GM21619 (cell line): Measurements from ENCODE around the gene MGAT1.
"Not testable (repeated sequence)": the region's sequence is repeated elsewhere in the genome, so short reads cannot be mapped to it uniquely, and the experiment has no call there.

Experiments used
- ATAC-seq: cut with Tn5 transposase; IDR thresholded peaks from one replicate; pipeline ENCODE4 v1.9.1; 2021; ENCODE audit not compliant: unreplicated experiment

Gene MGAT1

DNA sequence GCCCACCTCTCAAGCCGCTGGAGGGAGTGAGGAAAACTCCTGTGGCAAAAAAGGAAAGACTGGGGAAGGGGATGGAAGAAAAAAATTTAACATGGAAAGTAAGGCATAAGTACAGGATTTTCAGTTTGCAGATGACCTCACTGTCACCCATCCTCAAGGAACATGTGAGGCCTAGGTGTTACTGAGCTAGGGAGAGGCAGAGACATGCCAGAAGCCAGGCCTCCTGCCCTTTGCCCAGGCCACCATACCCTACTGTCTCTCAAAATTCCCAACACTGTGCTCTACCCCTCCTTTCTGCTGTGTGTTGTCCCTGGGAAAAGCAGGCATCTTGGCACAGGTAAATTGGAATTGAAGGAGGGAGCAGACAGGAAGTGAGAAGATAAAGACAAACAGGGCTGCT lies 4.4 kb upstream of the MGAT1 start:
- no peak for ATAC-seq

GRCh38 chr5:180806351-180807011 lies 3.9 kb upstream of the MGAT1 start:
- no peak for ATAC-seq

GRCh38 chr5:180804129-180804618 lies 1.6 kb upstream of the MGAT1 start:
- ATAC-seq, result peak; percentile 2

GRCh38 chr5:180803181-180804128 lies 849 bp upstream of the MGAT1 start:
- peak; percentile 60 for ATAC-seq

GRCh38 chr5:180801596-180802324 lies 846 bp downstream of the MGAT1 start:
- no peak for ATAC-seq

DNA sequence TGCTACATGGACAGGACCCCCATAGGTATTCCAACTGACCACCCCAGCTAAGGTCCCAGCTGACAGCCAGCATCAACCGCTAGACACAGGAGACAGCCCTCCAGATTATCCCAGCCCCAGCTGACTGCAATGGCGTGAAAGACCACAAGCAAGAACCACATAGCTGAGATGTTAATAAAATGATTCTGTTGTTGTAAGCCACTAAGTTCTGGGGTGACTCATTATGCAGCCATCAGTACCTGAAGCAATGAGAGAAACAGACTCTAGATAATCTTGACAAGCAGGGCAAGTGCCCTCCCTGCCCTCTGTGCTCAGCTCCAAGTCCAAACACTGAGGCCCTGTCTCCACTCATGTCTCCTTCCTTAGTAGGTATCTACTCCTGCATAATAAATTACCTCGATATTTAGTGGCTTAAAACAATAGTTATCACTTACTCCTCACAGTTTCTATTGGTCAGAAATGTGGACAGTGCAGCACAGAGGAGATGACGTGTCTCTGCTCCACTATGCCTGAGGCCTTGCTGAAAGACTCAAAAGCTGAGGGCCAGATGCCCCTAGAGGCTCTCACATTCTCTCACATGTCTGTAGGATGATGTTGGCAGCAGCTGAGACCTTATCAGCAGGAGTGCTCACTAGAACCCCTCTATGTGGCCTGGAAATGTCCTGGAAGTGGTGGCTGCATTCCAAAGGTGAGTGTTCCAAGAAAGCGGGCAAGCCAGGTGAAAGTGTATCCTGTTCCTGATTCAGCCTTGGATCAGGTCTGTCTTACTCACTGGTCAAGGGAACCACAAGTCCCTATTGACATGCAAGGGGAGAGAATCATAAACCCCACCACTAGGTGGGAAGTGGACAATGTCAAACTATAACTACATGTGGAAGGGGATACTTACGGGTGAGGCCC lies 2.5 kb downstream of the MGAT1 start:
- no peak for ATAC-seq

DNA sequence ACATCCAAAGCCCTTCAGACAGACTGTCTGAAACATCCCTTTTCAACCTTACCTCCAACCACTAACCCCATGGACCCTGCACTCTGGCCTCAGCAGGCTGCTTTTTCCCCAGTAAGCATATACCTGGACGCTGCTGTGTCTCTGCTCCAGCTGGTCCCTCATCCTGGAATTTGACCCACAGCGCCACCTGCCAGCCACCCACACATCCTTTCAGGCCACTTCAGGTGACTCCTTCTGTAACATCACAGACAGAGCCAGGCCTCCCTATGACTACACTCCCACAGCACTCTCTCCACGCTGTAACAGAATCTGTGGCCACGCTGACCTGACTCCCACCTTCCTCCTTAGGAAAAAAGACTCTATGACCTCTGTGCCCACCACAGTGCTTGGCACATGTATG lies 3.4 kb downstream of the MGAT1 start:
- no peak for ATAC-seq

DNA sequence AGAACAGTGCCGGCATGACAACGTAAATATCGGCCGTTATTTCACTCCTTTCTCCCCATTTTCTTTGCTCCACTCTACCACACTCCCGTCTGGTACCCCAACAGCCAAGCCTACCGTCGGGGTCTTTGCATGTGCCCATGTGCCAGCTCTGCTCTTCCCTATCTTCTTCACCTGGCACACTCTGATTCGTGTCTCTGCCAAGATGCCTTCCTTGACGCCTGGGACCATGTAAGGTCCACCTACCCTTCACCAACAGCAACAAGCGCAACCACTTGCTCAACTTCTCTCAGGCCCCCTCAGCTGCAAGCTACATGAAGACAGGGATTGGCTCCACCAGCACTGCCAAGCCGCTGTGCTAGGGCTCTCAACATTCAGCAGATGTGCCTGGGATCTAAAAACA lies 4.4 kb downstream of the MGAT1 start:
- no peak for ATAC-seq

DNA sequence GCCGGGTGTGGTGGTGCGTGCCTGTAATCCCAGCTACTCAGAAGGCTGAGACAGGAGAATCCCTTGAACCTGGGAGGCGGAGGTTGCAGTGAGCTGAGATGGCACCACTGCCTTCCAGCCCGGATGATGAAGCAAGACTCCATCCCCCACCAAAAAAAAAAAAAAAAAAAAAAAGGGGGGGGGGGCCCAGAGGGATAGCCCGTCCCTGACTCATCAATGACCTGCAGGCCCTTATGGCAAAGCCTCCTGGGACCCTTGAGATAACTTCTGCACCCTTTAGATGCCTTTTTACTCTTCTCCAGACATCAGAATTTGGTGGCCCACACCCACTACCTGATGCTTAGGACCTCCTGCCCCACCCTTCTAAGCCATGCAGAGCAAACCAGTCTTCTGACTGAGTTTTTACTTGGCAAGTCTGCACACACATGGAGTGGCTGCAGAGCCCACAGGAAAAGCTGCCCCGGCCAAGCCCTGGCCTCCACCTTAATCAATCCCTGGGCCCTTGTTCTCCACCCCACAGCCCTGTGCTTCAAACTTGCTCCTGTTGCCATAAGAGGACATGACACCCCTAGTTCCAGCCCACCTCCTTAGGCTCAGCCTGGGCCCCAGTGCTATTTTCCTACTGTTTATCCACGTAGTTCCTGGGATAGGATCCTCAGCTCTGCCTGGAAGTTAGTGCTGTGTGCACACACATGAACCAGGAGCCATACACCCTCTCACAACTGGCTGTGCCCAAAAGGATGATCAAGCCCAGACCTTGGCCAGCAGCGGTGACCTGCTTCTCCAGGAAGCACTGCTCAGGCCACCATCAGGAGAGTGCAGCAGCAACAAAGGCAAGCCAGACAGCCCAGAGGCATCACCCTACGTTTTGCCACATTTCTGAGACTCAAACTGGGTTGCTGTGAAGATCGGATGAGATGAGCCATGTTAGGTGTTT lies 5.1 kb downstream of the MGAT1 start:
- ATAC-seq, result no peak

- ATAC-seq, result no peak
These were observed 6.8 kb downstream of the MGAT1 start for GRCh38 chr5:180795771-180796313.

DNA sequence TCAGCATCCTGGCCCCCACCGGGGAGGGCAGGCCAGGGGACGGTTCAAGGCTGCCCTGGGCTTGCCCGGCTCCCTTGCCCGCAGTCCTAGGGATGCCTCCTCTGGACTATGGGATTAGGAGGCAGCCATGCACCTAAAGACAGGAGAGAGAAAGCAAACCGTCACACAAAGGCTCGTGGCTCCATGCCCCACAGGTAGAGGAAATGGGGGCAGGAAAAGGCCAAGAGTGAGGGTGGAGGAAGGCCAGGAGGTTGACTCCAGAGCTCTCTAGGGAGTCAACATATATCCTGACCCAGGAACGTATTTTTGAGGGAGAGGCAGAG lies 9.7 kb downstream of the MGAT1 start:
- ATAC-seq, result no peak

DNA sequence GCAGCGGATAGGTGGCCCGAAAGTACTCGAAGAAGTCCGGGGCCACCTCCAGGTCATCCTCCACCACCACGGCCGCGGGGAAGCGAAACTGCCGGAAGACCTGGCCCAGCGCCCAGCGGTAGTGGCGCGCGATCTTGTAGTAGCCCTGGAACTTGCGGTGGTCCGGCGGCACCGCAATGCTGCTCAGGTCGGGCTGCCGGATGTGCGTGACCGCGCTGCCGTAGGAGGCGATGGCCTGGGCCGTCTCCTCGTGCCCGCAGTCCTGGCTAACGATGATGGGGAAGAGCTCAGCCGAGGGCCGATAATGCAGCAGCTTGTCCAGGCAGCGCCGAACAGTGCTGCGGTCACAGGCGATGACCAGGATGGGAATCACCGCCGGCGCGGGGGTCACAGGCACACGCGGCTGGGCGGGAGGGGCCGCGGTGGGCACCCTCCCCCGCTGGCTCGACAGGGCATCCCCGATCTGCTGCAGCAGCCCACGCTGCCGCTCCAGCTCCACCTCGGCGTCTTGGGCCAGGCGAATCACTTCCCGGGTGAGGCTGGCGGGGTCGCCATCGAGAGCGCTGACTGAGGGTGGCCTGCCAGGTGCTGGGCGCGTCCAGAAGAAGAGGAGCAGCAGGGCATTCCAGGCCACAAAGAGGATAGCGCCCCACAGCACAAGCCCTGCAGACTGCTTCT lies 10.2 kb downstream of the MGAT1 start:
- ATAC-seq, result no peak

- ATAC-seq, result no peak
These were observed 10.9 kb downstream of the MGAT1 start for GRCh38 chr5:180791611-180792213.

DNA sequence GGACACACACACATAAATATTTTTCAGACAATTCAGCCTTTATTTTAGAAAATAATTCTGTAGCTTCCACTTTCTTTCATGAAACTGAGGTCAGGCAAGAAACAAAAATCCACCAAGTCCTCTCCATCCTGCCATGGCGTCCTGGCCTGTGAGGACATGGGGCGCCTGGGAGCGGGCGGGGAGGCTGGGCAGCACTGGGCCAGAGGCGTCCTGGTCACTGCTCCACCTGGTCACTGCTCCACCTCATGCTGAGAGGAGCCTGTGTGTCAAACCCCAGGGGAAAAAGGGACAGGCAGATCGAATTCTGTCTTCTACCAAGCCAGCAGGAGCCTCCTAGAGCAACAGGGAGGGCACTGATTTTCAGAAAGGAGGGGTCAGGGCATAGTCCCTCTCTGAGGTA lies 12.1 kb downstream of the MGAT1 start:
- ATAC-seq, result no peak

- no peak for ATAC-seq
These were observed 12.6 kb downstream of the MGAT1 start for GRCh38 chr5:180790020-180790419.

DNA sequence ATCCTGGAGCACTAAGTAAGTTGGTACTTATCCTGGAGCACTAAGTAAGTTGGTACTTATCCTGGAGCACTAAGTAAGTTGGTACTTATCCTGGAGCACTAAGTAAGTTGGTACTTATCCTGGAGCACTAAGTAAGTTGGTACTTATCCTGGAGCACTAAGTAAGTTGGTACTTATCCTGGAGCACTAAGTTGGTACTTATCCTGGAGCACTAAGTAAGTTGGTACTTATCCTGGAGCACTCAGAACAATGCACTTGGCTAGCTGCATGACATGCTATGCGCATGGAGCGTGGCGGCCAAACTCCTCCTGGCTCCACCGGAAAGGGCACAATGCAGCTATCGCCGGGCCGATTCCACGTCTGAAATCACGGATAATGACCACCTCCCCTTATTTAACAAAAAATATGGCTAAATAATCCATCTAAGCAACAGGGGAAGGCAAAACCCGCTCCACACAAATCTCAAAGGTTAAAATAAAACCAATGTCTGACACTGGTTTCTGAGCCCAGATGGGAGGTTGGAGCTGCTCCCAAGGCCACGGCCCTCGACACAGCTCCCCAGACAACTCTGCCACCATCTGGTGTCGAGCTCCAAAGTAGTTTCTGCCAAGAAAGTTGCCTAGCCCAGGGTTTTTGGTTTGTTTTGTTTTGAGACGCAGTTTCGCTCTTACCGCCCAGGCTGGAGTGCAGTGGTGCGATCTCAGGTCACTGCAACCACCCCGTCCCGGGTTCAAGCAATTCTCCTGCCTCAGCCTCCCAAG lies 13.8 kb downstream of the MGAT1 start:
- ATAC-seq, result not testable (repeated sequence)

DNA sequence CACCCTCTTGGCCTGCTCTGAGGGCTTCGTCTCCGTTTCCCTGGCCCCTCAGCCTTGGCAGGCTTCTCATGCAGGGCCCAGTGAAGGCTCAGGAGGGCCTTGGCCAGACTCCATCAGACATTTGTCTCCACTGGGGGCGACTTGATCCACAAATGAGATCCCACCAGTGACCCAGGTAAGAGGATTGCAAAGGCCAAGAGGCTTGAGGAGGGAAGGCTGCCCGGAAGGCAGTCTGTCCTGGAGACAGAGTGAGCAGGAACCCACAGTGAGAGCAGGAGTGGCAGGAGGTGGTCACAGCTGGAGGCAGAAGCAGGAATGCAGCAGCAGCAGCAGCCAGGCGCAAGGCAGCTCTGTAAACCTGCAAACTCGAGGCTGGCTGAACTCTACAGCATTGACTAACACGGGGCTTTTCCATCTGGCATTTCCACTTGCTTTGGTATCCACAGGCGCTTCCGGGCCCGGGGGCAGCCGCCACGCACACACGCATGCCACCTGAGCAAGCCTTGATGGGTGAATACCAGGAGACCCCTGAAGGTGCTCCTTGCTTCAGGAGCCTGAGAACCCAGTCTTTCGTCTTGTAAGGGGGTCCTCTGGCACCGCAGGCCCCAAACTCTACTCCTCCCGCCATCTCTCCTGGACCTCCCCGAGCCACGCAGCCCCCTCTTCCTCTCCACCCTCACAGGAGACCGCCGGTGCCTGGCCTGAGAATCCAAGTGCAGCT lies 14.7 kb downstream of the MGAT1 start:
- ATAC-seq, result no peak
